ENCODE data around the gene PRKCI.

Gene PRKCI

GRCh38 chr3:170221924-170222646, at the start of gene PRKCI:
PRKCI (plus strand) TSS chr3:170222424; CDS start chr3:170222670, 246 bp downstream.
- in situ Hi-C loops (cut with HindIII; ENCODE audit: low sequenced_read_pairs): no loop called here
- TF ChIP-seq, protein P1, sequence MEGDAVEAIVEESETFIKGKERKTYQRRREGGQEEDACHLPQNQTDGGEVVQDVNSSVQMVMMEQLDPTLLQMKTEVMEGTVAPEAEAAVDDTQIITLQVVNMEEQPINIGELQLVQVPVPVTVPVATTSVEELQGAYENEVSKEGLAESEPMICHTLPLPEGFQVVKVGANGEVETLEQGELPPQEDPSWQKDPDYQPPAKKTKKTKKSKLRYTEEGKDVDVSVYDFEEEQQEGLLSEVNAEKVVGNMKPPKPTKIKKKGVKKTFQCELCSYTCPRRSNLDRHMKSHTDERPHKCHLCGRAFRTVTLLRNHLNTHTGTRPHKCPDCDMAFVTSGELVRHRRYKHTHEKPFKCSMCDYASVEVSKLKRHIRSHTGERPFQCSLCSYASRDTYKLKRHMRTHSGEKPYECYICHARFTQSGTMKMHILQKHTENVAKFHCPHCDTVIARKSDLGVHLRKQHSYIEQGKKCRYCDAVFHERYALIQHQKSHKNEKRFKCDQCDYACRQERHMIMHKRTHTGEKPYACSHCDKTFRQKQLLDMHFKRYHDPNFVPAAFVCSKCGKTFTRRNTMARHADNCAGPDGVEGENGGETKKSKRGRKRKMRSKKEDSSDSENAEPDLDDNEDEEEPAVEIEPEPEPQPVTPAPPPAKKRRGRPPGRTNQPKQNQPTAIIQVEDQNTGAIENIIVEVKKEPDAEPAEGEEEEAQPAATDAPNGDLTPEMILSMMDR (IDR thresholded peaks at IDR 0.05; ENCODE audit: low read depth, low read length, missing control alignments): no peak

GRCh38 chr3:170178651-170179050, 43.6 kb upstream of the PRKCI start:
- no peak overlapping the region for H3K4me3 ChIP-seq (ENCODE audit: low read depth, low read length)
- TF ChIP-seq, protein P1 (IDR thresholded peaks at IDR 0.05; ENCODE audit: low read depth, low read length, missing control alignments): no peak
- in situ Hi-C loops (cut with HindIII; ENCODE audit: low sequenced_read_pairs): no loop called here
- DNase-seq (ENCODE audit: low read depth): no peak

More at GRCh38 chr3:170221924-170222646, at the start of gene PRKCI:
- peak; percentile 92 for DNase-seq (ENCODE audit: low read depth)
- H3K4me3 ChIP-seq (ENCODE audit: low read depth, low read length): peak within 1 kb of the TSS; percentile 75

- TF ChIP-seq, protein P1 (IDR thresholded peaks at IDR 0.05; ENCODE audit: low read depth, low read length, missing control alignments): no peak
Observed at GRCh38 chr3:170179432-170179831, 42.8 kb upstream of the PRKCI start.

DNA sequence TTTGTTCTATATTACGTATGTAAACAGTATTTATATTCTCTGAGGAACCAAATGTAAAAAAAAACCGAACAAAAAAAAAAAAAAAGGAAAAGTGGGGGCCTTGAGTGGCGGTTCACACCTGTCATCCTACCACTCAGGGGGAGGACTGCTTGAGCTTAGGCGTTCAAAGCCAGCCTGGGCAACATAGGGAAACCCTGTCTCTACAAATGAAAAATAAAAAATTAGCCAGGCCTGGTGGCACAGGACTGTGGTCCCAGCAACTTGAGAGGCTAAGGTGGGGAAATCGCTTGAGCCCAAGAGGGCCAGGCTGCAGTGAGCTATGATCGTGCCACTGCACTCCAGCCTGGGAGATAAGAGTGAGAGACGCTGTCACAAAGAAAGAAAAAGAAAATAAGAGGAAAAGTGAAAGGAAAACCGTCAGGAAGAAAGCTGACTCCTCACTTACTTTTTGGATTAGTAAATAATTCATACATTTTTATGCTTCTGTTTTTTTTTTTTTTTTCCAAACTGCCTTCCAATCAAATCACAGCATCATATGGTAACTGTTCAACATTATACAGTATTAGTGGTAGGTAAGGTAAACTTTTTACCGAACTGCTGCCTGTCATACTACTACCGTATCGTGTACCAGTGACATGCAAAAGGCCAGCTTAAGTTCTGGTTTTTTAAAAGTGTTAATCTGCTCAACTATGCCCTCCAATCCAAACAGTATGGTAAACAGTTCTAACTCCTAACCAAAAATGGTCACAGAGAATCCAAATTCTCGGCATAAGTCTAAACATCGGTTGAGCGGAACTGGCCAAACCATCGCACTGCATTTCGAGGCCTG, 41.9 kb upstream of the PRKCI start:
- H3K4me3 ChIP-seq (ENCODE audit: low read depth, low read length): peak overlapping the region; percentile 85
- DNase-seq (ENCODE audit: low read depth): no peak
- TF ChIP-seq, protein P1 (IDR thresholded peaks at IDR 0.05; ENCODE audit: low read depth, low read length, missing control alignments): no peak
- in situ Hi-C loops (cut with HindIII; ENCODE audit: low sequenced_read_pairs): no loop called here

More at GRCh38 chr3:170179432-170179831, 42.8 kb upstream of the PRKCI start:
- peak overlapping the region; percentile 85 for H3K4me3 ChIP-seq (ENCODE audit: low read depth, low read length)
- DNase-seq (ENCODE audit: low read depth): no peak
- in situ Hi-C loops (cut with HindIII; ENCODE audit: low sequenced_read_pairs): no loop called here

- DNase-seq (ENCODE audit: low read depth): peak; percentile 76
- TF ChIP-seq, protein P1 (IDR thresholded peaks at IDR 0.05; ENCODE audit: low read depth, low read length, missing control alignments): no peak
- peak within 1 kb of the TSS; percentile 85 for H3K4me3 ChIP-seq (ENCODE audit: low read depth, low read length)
- in situ Hi-C loops (cut with HindIII; ENCODE audit: low sequenced_read_pairs): no loop called here
Observed at GRCh38 chr3:170180908-170181885, 41.0 kb upstream of the PRKCI start, which contains the start of gene PHC3. PHC3 (minus strand) TSS chr3:170181733; CDS start chr3:170181715, 18 bp downstream.
